Measurements from ENCODE around the gene LRCH1. TPM values are rescaled to one million over a fixed set of nuclear protein-coding genes. Genes with fewer than 3 reads are reported as not detected.

Gene LRCH1
- total RNA-seq, 3 donors from 2014 or later, result 13.5 to 16.4 (median 14.7) TPM

DNA sequence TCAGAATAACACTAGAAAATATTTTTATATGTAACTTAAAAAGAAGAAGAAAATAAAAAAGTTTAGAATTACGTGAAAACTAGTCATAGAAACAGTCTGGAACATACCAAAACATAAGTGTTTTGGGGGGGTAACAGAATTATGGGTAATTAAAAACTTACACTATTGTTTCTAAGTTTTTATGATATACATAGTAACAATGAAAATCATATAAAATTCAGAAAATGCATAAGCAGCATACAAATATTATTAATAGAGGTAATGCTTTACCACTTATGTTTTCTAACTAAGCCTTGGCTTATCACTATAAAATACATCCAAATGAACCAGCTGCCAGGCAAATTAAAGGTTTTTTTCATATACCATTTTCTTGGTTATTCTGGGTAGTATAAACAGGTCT lies 229.1 kb downstream of the LRCH1 start:
- no peaks in the 10 kb centered on the region for H3K9me3 Mint-ChIP-seq
- H3K27me3 Mint-ChIP-seq (ENCODE audit: low read depth), result no peaks in the 10 kb centered on the region
- H3K4me1 Mint-ChIP-seq (ENCODE audit: low read depth), result no peaks in the 10 kb centered on the region
- no peak overlapping the region for H3K4me3 Mint-ChIP-seq
- DNase-seq (no peak), ATAC-seq (no peak)
- H3K36me3 Mint-ChIP-seq (ENCODE audit: insufficient read depth), result peaks cover 44% of the 10 kb centered on the region

- no peak for DNase-seq
- peaks cover 46% of the 10 kb centered on the region for H3K36me3 Mint-ChIP-seq (ENCODE audit: insufficient read depth)
Observed at GRCh38 chr13:46782691-46783090, 229.7 kb downstream of the LRCH1 start.

GRCh38 chr13:46783504-46783903 lies 230.5 kb downstream of the LRCH1 start:
- Mint-ChIP-seq H3K4me3 (no peak overlapping the region), H3K9me3 (no peaks in the 10 kb centered on the region), H3K27me3 (ENCODE audit: low read depth) (no peaks in the 10 kb centered on the region), H3K36me3 (ENCODE audit: insufficient read depth) (peaks cover 44% of the 10 kb centered on the region), H3K4me1 (ENCODE audit: low read depth) (peaks cover 3% of the 10 kb centered on the region)
- DNase-seq, result no peak
- ATAC-seq, result no peak

More at GRCh38 chr13:46782691-46783090, 229.7 kb downstream of the LRCH1 start:
- ATAC-seq, result no peak
- no peaks in the 10 kb centered on the region for H3K4me1 Mint-ChIP-seq (ENCODE audit: low read depth)
- no peaks in the 10 kb centered on the region for H3K27me3 Mint-ChIP-seq (ENCODE audit: low read depth)
- H3K9me3 Mint-ChIP-seq, result no peaks in the 10 kb centered on the region
- H3K4me3 Mint-ChIP-seq, result no peak overlapping the region

DNA sequence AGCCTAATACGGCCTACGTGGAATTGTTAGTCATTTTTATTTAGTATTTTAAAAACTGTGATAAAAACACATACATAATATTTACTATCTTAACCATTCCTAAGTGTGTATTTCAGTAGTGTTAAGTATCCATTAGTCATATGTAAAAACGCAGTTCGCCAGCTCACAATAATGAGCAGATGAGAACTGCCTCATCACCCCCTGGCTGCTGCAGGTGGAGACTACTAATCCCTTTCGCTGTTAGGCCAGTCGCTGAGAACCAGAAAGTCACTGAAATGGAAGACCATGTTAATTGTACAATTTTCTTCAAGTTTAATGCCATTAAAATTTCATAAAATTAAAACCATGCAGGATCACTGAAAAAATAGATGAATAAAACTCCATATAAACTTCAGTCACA lies 242.4 kb downstream of the LRCH1 start:
- Mint-ChIP-seq H3K4me3 (peak overlapping the region; percentile 93), H3K9me3 (no peaks in the 10 kb centered on the region), H3K4me1 (ENCODE audit: low read depth) (peaks cover 42% of the 10 kb centered on the region), H3K27me3 (ENCODE audit: low read depth) (no peaks in the 10 kb centered on the region), H3K36me3 (ENCODE audit: insufficient read depth) (peaks cover 19% of the 10 kb centered on the region)
- ATAC-seq, result no peak
- no peak for DNase-seq

DNA sequence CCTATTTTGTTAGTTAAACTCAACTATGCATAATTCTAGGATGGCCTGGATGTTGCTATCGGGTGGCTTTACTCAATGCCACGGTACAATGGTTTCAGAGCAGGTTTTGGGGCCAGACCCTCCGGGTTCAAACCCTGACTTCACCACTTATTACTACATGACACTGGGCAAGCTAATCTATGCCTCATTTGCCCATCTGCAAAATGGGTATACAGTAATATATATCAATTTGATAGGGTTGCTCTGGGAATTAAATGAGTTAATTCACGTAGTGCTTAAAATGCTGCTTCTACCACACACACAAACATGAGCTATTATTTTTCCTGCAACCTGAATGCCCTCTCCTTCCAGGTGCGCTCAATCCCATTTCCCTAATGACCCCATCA lies 243.2 kb downstream of the LRCH1 start:
- Mint-ChIP-seq H3K4me1 (ENCODE audit: low read depth) (peaks cover 42% of the 10 kb centered on the region), H3K36me3 (ENCODE audit: insufficient read depth) (peaks cover 12% of the 10 kb centered on the region), H3K9me3 (no peaks in the 10 kb centered on the region), H3K27me3 (ENCODE audit: low read depth) (no peaks in the 10 kb centered on the region), H3K4me3 (peak overlapping the region; percentile 93)
- no peak for ATAC-seq
- DNase-seq, result no peak

DNA sequence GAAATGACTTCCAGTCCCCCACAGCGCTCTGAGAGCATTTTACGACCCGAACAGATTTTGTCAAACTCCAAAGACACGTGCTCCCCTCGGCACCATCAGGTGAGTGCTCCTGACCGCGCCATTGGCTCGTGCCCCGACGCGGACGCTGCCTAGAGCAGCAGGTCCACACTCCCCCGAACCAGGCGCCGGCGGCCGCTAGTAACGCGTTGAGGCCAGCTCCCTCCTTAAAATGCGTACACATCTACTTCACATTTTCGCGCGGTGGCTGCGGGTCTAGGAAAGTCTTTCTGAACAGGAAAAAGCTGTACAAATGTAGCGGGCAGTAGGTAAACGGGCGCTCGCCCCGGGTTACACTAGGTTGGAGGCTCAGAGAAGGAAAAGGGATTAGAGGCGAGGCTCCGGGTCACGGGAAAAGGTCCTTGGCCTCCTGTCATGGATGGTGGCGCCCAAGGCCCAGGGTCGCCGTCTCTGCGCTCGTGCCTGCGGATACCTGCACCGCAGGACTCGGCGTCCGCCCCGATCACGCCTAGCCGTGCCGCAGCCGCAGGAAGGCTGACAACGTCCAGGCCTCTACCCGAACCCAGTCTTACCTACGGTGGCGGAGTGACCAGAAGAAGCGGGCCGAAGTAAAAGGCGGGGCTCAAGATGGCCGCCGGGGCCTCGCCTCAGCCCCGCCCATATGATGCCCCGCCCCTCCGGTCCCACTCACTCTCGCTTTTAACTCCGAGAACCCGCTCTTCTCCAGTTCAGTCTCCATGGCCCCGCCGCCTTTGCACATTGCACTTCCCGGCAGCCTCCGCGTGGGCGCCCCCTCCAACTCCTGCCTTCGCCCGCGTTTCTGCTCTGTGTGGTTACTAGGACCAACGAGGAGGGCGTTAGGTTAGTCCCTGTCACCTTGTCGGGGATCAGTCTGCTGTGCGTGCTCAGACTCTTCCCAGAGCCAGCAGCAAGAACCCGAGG lies 243.8 kb downstream of the LRCH1 start, which contains the start of gene ESD:
TSS of gene ESD (minus strand) at position 647 of the 960 bp plus-strand sequence. CDS start 5,748 bp downstream, outside the sequence.
- Mint-ChIP-seq H3K36me3 (ENCODE audit: insufficient read depth) (peaks cover 12% of the 10 kb centered on the region), H3K27me3 (ENCODE audit: low read depth) (no peaks in the 10 kb centered on the region), H3K9me3 (no peaks in the 10 kb centered on the region), H3K4me3 (peak within 1 kb of the TSS; percentile 93), H3K4me1 (ENCODE audit: low read depth) (peaks cover 42% of the 10 kb centered on the region)
- ATAC-seq, result peak; percentile 93 to 95
- DNase-seq, result peak; percentile 88

DNA sequence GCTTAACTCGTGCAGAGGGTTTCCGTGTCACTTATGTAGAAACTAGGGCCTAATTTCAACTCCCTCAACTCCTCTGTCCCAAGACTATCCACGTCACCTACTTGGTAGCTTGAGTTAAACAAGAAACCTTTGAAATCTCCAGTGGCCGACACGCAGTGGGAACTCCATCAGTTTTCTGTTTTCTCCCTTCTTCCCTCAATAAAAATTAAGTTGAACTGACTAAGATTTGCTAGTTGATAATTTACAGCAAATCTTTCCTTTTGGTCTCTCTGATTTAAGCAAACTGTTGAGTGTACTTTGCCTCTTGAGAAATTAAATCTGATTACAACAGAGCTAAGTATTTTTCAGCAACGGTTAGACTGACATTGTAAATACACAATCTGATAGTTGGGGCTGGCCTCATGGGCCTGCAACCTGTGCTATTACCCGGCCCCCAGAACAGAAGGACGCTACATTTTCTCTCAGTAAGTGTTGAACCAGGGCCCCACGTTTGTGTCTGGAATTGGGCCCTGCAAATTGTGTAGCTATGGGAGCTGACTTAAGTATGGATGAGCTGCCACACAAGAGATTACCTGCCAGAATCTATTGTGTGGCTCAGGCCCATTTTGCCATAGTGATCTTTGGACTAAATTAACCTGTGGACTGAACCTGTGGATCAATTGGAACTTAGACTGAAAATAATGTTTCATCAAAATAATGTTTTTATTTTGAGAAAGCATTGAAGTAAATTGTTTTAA lies 244.7 kb downstream of the LRCH1 start:
- no peaks in the 10 kb centered on the region for H3K27me3 Mint-ChIP-seq (ENCODE audit: low read depth)
- H3K4me3 Mint-ChIP-seq, result peak overlapping the region; percentile 93
- H3K36me3 Mint-ChIP-seq (ENCODE audit: insufficient read depth), result peaks cover 12% of the 10 kb centered on the region
- no peaks in the 10 kb centered on the region for H3K9me3 Mint-ChIP-seq
- ATAC-seq, result no peak
- no peak for DNase-seq
- H3K4me1 Mint-ChIP-seq (ENCODE audit: low read depth), result peaks cover 41% of the 10 kb centered on the region

GRCh38 chr13:46799139-46799538 lies 246.2 kb downstream of the LRCH1 start:
- ATAC-seq, result no peak
- Mint-ChIP-seq H3K36me3 (ENCODE audit: insufficient read depth) (peaks cover 7% of the 10 kb centered on the region), H3K4me1 (ENCODE audit: low read depth) (peaks cover 31% of the 10 kb centered on the region), H3K4me3 (no peak overlapping the region), H3K9me3 (no peaks in the 10 kb centered on the region), H3K27me3 (ENCODE audit: low read depth) (peaks cover 2% of the 10 kb centered on the region)
- DNase-seq, result no peak

GRCh38 chr13:46801858-46802257 lies 248.9 kb downstream of the LRCH1 start:
- no peaks in the 10 kb centered on the region for H3K36me3 Mint-ChIP-seq (ENCODE audit: insufficient read depth)
- no peaks in the 10 kb centered on the region for H3K9me3 Mint-ChIP-seq
- DNase-seq, result no peak
- ATAC-seq, result no peak
- no peak overlapping the region for H3K4me3 Mint-ChIP-seq
- peaks cover 10% of the 10 kb centered on the region for H3K4me1 Mint-ChIP-seq (ENCODE audit: low read depth)
- peaks cover 2% of the 10 kb centered on the region for H3K27me3 Mint-ChIP-seq (ENCODE audit: low read depth)

Other genes starting within 250 kb of the LRCH1 start
- gene RUBCNL, start 165.9 kb upstream of the LRCH1 start, total RNA-seq, result 1 to 10 TPM in 2 of 3 donors, under 1 TPM in 1; 0.94 to 1.8 (median 1.1) TPM
- gene ESD, start 244.0 kb downstream of the LRCH1 start, total RNA-seq, result 10 to 100 TPM; 75.3 to 82.7 (median 78.5) TPM

All from activated T-cell treated with anti-CD3 and anti-CD28 coated beads, Interleukin-2, amount 50 U/mL, for 4 hours (primary cell).